ENCODE results near the gene GARIN5A.

GRCh38 chr19:50516456-50516855 lies 39.8 kb upstream of the GARIN5A start:
- no peak for TF ChIP-seq POLR2A (IDR thresholded peaks at IDR 0.05)
- no peak for TF ChIP-seq CTCF (IDR thresholded peaks at IDR 0.05 in 8 of 11, conservative IDR thresholded peaks at IDR 0.05 in 3 of 11)
